Smooth muscle cell (in vitro differentiated cells): Measurements from ENCODE around the gene COMMD1. TPM values are rescaled to one million over a fixed set of nuclear protein-coding genes. Genes with fewer than 3 reads are reported as not detected.
"Not testable (repeated sequence)": the region's sequence is repeated elsewhere in the genome, so short reads cannot be mapped to it uniquely, and the experiment has no call there.

Source experiments
- DNase-seq: peaks from one replicate; lab custom pipeline; 2025; ENCODE audit not compliant: unreplicated experiment; lab: John Stamatoyannopoulos, UW
- H2AFZ ChIP-seq: fragments of 200-600 bp; sonication (generic); 2 replicates; pipeline ENCODE4 v1.6.0; 2016; ENCODE audit warnings: antibody characterized with exemption, low read depth, mild to moderate bottlenecking
- H3F3A ChIP-seq: fragments of 200-600 bp; sonication (generic); 2 replicates; pipeline ENCODE4 v1.6.0; 2017; ENCODE audit warnings: antibody characterized with exemption, low read depth
- H3K27ac ChIP-seq: fragments of 200-600 bp; sonication (generic); 2 replicates; pipeline ENCODE4 v1.5.1; 2016; ENCODE audit warnings: low read depth, mild to moderate bottlenecking
- H3K27me3 ChIP-seq: fragments of 200-600 bp; sonication (generic); 2 replicates; pipeline ENCODE4 v1.6.1; 2016; ENCODE audit warnings: low read depth, mild to moderate bottlenecking
- H3K36me3 ChIP-seq: fragments of 200-600 bp; sonication (generic); 2 replicates; pipeline ENCODE4 v1.5.1; 2016; ENCODE audit warnings: low read depth
- H3K4me1 ChIP-seq: fragments of 200-600 bp; sonication (generic); 2 replicates; pipeline ENCODE4 v1.5.1; 2016; ENCODE audit warnings: low read depth
- H3K4me2 ChIP-seq: fragments of 200-600 bp; sonication (generic); 2 replicates; pipeline ENCODE4 v1.6.0; 2016; ENCODE audit warnings: mild to moderate bottlenecking
- H3K4me3 ChIP-seq: fragments of 200-600 bp; sonication (generic); 2 replicates; pipeline ENCODE4 v1.5.1; 2016; ENCODE audit warnings: mild to moderate bottlenecking
- H3K79me2 ChIP-seq: fragments of 200-600 bp; sonication (generic); 2 replicates; pipeline ENCODE4 v1.6.0; 2016; ENCODE audit warnings: low read depth, mild to moderate bottlenecking
- H3K9ac ChIP-seq: fragments of 200-600 bp; sonication (generic); 2 replicates; pipeline ENCODE4 v1.6.0; 2016; ENCODE audit warnings: low read depth
- H3K9me3 ChIP-seq: fragments of 200-600 bp; sonication (generic); replicated peaks from 2 replicates; pipeline ENCODE4 v1.5.1; 2016; ENCODE audit warnings: low read depth
- H4K20me1 ChIP-seq: fragments of 200-600 bp; sonication (generic); 2 replicates; pipeline ENCODE4 v1.6.0; 2016; ENCODE audit warnings: low read depth
- WGBS: methylation state at CpG from one replicate; pipeline ENCODE4 v1.1.7; 2016; ENCODE audit warnings: low lambda C conversion rate; 5-methylcytosine and 5-hydroxymethylcytosine counted together
- polyA plus RNA-seq: library from polyadenylated mRNA; unstranded; fragments of >200 nt; fragmentation: Nextera tagmentation; extraction: Ambion mirVana; gene quantifications from 2 replicates; pipeline ENCODE4 v1.2.1, GENCODE V29; 2016
- total RNA-seq: library from RNA; depleted of rRNA; stranded (reverse); fragments of >200 nt; gene quantifications from 2 replicates; pipeline ENCODE4 v1.2.3, GENCODE V29; 2014
- TF ChIP-seq, protein P1 (sequence below): fragments of 200-600 bp; sonication (generic); IDR thresholded peaks from 2 replicates; pipeline ENCODE4 v1.5.1; 2017; ENCODE audit warnings: borderline replicate concordance, mild to moderate bottlenecking, antibody characterized with exemption; ENCODE audit not compliant: insufficient read depth, poor library complexity, severe bottlenecking

The COMMD1 gene
- total and polyA plus RNA-seq, 2 experiments from 2014 or later: 50.6 to 82.9 TPM

DNA sequence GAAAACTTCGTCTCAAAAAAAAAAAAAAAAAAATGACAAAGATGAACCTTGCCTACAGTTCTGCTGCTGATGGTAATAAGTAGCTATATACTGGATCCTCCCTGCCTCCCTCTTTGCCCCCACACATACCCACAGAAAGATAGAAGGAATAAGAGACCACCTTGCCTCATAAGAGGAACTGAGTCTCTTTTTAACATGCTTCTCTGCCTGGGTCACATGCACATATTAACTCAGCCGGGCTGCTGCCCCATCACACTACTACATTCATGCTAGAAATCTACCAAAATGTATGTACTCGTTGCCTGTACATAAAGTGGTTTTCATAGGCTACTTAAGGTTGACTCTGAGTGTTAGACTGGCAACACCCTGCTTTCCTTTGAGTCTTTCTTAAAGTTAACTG is 211.5 kb downstream of the COMMD1 start:
- H3K9me3 ChIP-seq: no peaks in the 10 kb centered on the region
- H3K9ac ChIP-seq: no peak overlapping the region
- no peak overlapping the region for H3K27ac ChIP-seq
- H3K4me3 ChIP-seq: no peak overlapping the region
- no peaks in the 10 kb centered on the region for H3F3A ChIP-seq
- 92% methylated on average over 3 of the region's 3 CpGs for WGBS
- peaks cover 5% of the 10 kb centered on the region for H3K4me1 ChIP-seq
- DNase-seq: no peak
- no peaks in the 10 kb centered on the region for H3K36me3 ChIP-seq
- H4K20me1 ChIP-seq: no peaks in the 10 kb centered on the region
- no peak overlapping the region for H3K4me2 ChIP-seq
- TF ChIP-seq, protein P1, sequence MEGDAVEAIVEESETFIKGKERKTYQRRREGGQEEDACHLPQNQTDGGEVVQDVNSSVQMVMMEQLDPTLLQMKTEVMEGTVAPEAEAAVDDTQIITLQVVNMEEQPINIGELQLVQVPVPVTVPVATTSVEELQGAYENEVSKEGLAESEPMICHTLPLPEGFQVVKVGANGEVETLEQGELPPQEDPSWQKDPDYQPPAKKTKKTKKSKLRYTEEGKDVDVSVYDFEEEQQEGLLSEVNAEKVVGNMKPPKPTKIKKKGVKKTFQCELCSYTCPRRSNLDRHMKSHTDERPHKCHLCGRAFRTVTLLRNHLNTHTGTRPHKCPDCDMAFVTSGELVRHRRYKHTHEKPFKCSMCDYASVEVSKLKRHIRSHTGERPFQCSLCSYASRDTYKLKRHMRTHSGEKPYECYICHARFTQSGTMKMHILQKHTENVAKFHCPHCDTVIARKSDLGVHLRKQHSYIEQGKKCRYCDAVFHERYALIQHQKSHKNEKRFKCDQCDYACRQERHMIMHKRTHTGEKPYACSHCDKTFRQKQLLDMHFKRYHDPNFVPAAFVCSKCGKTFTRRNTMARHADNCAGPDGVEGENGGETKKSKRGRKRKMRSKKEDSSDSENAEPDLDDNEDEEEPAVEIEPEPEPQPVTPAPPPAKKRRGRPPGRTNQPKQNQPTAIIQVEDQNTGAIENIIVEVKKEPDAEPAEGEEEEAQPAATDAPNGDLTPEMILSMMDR: no peak
- no peaks in the 10 kb centered on the region for H3K79me2 ChIP-seq
- no peak overlapping the region for H2AFZ ChIP-seq
- no peaks in the 10 kb centered on the region for H3K27me3 ChIP-seq

DNA sequence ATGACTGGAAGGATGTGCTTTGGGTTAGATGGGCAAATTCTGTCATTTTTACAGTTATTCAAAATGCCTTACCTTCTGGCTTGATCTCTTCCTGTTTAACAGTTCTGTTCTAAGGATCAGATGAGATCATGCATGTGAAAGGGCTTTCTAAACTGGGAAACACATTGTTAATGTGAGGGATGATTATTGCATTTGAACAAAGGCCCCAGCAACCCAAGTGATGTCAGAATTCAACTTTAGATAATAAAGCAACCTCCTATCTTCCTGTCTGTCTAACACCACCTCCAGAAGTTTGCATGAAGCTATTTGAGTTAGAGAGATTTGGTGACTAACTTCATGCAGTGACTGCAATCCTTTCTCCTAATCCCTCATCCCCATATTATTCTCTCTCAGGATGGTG is 212.7 kb downstream of the COMMD1 start:
- no peak overlapping the region for H3K4me2 ChIP-seq
- H3F3A ChIP-seq: no peaks in the 10 kb centered on the region
- no peaks in the 10 kb centered on the region for H3K79me2 ChIP-seq
- no peak overlapping the region for H3K9ac ChIP-seq
- H2AFZ ChIP-seq: no peak overlapping the region
- no peak for DNase-seq
- TF ChIP-seq, protein P1: no peak
- H3K27ac ChIP-seq: no peak overlapping the region
- H4K20me1 ChIP-seq: no peaks in the 10 kb centered on the region
- H3K9me3 ChIP-seq: no peaks in the 10 kb centered on the region
- no peaks in the 10 kb centered on the region for H3K27me3 ChIP-seq
- H3K36me3 ChIP-seq: no peaks in the 10 kb centered on the region
- no peaks in the 10 kb centered on the region for H3K4me1 ChIP-seq
- H3K4me3 ChIP-seq: no peak overlapping the region

DNA sequence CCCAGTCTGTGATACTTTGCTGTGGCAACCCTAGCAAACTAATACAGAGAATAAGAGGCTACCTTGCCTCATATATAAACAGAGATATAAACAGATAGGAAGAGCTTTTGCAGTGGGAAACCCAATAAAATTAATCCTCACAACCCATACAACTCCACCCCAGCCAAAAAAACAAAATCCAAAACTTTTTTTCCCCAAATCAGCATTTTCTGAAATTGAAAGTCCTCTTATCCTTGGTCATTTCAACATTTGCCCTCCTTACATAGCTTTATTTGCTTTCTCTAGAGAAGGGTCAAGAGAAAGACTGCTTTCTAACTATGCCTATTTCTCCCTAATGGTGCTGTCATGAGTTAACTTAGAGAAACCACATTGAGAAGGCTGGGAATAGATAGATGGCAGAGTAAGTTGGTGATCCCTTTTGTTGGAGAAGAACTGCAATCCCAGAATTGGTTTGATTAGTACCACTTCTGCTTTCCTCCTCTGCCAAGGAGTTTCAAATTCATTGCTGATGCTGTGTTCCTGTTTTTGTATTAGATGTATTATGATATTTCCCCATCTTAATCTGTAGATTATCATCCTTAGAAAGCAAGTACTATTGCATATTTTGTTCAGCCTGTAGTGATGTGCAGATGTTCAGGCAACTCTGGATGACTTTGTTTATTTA is 214.0 kb downstream of the COMMD1 start:
- Histone ChIP-seq H3K36me3 (no peaks in the 10 kb centered on the region), H3K9ac (no peak overlapping the region), H3K79me2 (no peaks in the 10 kb centered on the region), H3K27me3 (no peaks in the 10 kb centered on the region), H3K9me3 (no peaks in the 10 kb centered on the region), H3F3A (no peaks in the 10 kb centered on the region), H2AFZ (no peak overlapping the region), H4K20me1 (peaks cover under 1% of the 10 kb centered on the region), H3K4me1 (no peaks in the 10 kb centered on the region), H3K27ac (no peak overlapping the region), H3K4me3 (no peak overlapping the region), H3K4me2 (no peak overlapping the region)
- no peak for DNase-seq
- TF ChIP-seq, protein P1: no peak

DNA sequence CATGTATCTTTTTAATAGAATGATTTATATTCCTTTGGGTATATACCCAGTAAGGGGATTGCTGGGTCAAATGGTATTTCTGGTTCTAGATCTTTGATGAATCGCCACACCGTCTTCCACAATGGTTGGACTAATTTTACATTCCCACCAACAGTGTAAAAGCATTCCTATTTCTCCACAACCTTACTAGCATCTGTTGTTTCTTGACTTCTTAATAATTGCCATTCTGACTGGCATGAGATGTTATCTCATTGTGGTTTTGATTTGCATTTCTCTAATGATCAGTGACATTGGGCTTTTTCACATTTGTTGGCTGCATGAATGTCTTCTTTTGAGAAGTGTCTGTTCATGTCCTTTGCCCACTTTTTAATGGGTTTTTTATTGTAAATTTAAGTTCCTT is 220.8 kb downstream of the COMMD1 start:
- not testable (repeated sequence) for H3K27ac ChIP-seq, H3F3A ChIP-seq, H3K4me1 ChIP-seq, H3K9me3 ChIP-seq, H3K4me2 ChIP-seq, H2AFZ ChIP-seq, DNase-seq, H3K36me3 ChIP-seq, H3K4me3 ChIP-seq, H3K79me2 ChIP-seq, H3K27me3 ChIP-seq, H3K9ac ChIP-seq
- 94% methylated on average over 2 of the region's 2 CpGs for WGBS
- H4K20me1 ChIP-seq: peaks cover 11% of the 10 kb centered on the region
